Hindlimb muscle (tissue), 1 donor: ENCODE data around the gene TSPO. TPM values are rescaled to one million over a fixed set of nuclear protein-coding genes. Genes with fewer than 3 reads are reported as not detected.

Experiments used
- DNase-seq: peaks from one replicate; pipeline ENCODE4 v3.0.0-alpha.2; 2013
- polyA plus RNA-seq: library from polyadenylated mRNA; unstranded; fragments of 120-200 nt; gene quantifications from one replicate; pipeline ENCODE4 v1.2.1, GENCODE V29; 2013; ENCODE audit not compliant: insufficient read length

TSPO gene
- polyA plus RNA-seq, 1 donor = 78.0 TPM

- DNase-seq = no peak
Measured at GRCh38 chr22:43179146-43179910, 28.0 kb downstream of the TSPO start.

- DNase-seq = no peak
Measured at GRCh38 chr22:43179911-43180195, 28.5 kb downstream of the TSPO start.

- no peak for DNase-seq
Measured at GRCh38 chr22:43180670-43181069, 29.3 kb downstream of the TSPO start.

- DNase-seq = no peak
Measured at GRCh38 chr22:43181321-43182076, 30.1 kb downstream of the TSPO start.

- DNase-seq = no peak
Measured at GRCh38 chr22:43182118-43182517, 30.8 kb downstream of the TSPO start.

- DNase-seq = no peak
Measured at GRCh38 chr22:43182726-43183125, 31.4 kb downstream of the TSPO start.

- DNase-seq = no peak
Measured at GRCh38 chr22:43183496-43184277, 32.3 kb downstream of the TSPO start.

- DNase-seq = peak; percentile 35
Measured at GRCh38 chr22:43185860-43186261, 34.5 kb downstream of the TSPO start.

GRCh38 chr22:43186272-43187170 lies 35.2 kb downstream of the TSPO start, which contains the start of gene TTLL12:
TSS of gene TTLL12 (minus strand) at chr22:43187134. CDS start at chr22:43187069, 65 bp downstream.
- peak; percentile 64 for DNase-seq

- DNase-seq = peak; percentile 99
Measured at GRCh38 chr22:43187171-43188099, 36.1 kb downstream of the TSPO start.

- DNase-seq = no peak
Measured at GRCh38 chr22:43188829-43189545, 37.6 kb downstream of the TSPO start.

- DNase-seq = no peak
Measured at GRCh38 chr22:43191831-43192230, 40.5 kb downstream of the TSPO start.

- DNase-seq = no peak
Measured at GRCh38 chr22:43197271-43197941, 46.0 kb downstream of the TSPO start.

GRCh38 chr22:43198126-43198525 lies 46.8 kb downstream of the TSPO start:
- no peak for DNase-seq

- no peak for DNase-seq
Measured at GRCh38 chr22:43198936-43199335, 47.6 kb downstream of the TSPO start.

GRCh38 chr22:43199541-43199940 lies 48.2 kb downstream of the TSPO start:
- no peak for DNase-seq

- DNase-seq = no peak
Measured at GRCh38 chr22:43200031-43200430, 48.7 kb downstream of the TSPO start.

- DNase-seq = no peak
Measured at GRCh38 chr22:43200555-43200954, 49.2 kb downstream of the TSPO start.

GRCh38 chr22:43201486-43202219 lies 50.3 kb downstream of the TSPO start:
- no peak for DNase-seq
